ENCODE results near the gene CHID1.

The CHID1 gene

GRCh38 chr11:888310-889212 is 22.0 kb downstream of the CHID1 start:
- H3K9me3 ChIP-seq (ENCODE audit: control insufficient read depth, insufficient read depth, low read length), result no peaks in the 10 kb centered on the region
- no peak overlapping the region for H3K27ac ChIP-seq (ENCODE audit: low read length)
- no peaks in the 10 kb centered on the region for H3K4me1 ChIP-seq (ENCODE audit: control insufficient read depth, insufficient read depth, low read length)
- H3K27me3 ChIP-seq (ENCODE audit: control insufficient read depth, insufficient read depth, low read length), result no peaks in the 10 kb centered on the region
- no peak for DNase-seq (ENCODE audit: low read depth, low spot score)
- no CpG with 5 or more reads among the region's 45 CpGs for WGBS (ENCODE audit: insufficient coverage, insufficient read length)
- peaks cover 15% of the 10 kb centered on the region; the same call in 1 of the 2 replicates for H3K36me3 ChIP-seq (ENCODE audit: control insufficient read depth, insufficient read depth, low read length)
- H3K4me3 ChIP-seq (ENCODE audit: low read length), result no peak overlapping the region

- Histone ChIP-seq H3K27ac (ENCODE audit: low read length) (no peak overlapping the region), H3K36me3 (ENCODE audit: control insufficient read depth, insufficient read depth, low read length) (peaks cover 15% of the 10 kb centered on the region; the same call in 1 of the 2 replicates), H3K9me3 (ENCODE audit: control insufficient read depth, insufficient read depth, low read length) (no peaks in the 10 kb centered on the region), H3K4me3 (ENCODE audit: low read length) (no peak overlapping the region), H3K27me3 (ENCODE audit: control insufficient read depth, insufficient read depth, low read length) (no peaks in the 10 kb centered on the region), H3K4me1 (ENCODE audit: control insufficient read depth, insufficient read depth, low read length) (no peaks in the 10 kb centered on the region)
- DNase-seq (ENCODE audit: low read depth, low spot score), result no peak
- no CpG with 5 or more reads among the region's 14 CpGs for WGBS (ENCODE audit: insufficient coverage, insufficient read length)
These were observed 23.0 kb downstream of the CHID1 start for GRCh38 chr11:887589-887988.

- Histone ChIP-seq H3K27ac (ENCODE audit: low read length) (no peak overlapping the region), H3K4me3 (ENCODE audit: low read length) (no peak overlapping the region), H3K27me3 (ENCODE audit: control insufficient read depth, insufficient read depth, low read length) (no peaks in the 10 kb centered on the region), H3K36me3 (ENCODE audit: control insufficient read depth, insufficient read depth, low read length) (peaks cover 15% of the 10 kb centered on the region; the same call in 1 of the 2 replicates), H3K9me3 (ENCODE audit: control insufficient read depth, insufficient read depth, low read length) (no peaks in the 10 kb centered on the region), H3K4me1 (ENCODE audit: control insufficient read depth, insufficient read depth, low read length) (no peaks in the 10 kb centered on the region)
- no peak for DNase-seq (ENCODE audit: low read depth, low spot score)
- no CpG with 5 or more reads among the region's 17 CpGs for WGBS (ENCODE audit: insufficient coverage, insufficient read length)
These were observed 24.0 kb downstream of the CHID1 start for GRCh38 chr11:886568-886967.

- DNase-seq (ENCODE audit: low read depth, low spot score), result no peak
- Histone ChIP-seq H3K27ac (ENCODE audit: low read length) (no peak overlapping the region), H3K4me1 (ENCODE audit: control insufficient read depth, insufficient read depth, low read length) (no peaks in the 10 kb centered on the region), H3K4me3 (ENCODE audit: low read length) (no peak overlapping the region), H3K27me3 (ENCODE audit: control insufficient read depth, insufficient read depth, low read length) (no peaks in the 10 kb centered on the region), H3K36me3 (ENCODE audit: control insufficient read depth, insufficient read depth, low read length) (peaks cover 22% of the 10 kb centered on the region), H3K9me3 (ENCODE audit: control insufficient read depth, insufficient read depth, low read length) (no peaks in the 10 kb centered on the region)
- WGBS (ENCODE audit: insufficient coverage, insufficient read length), result no CpG with 5 or more reads among the region's 16 CpGs
These were observed 26.0 kb downstream of the CHID1 start for GRCh38 chr11:884578-885070.

- no peaks in the 10 kb centered on the region for H3K27me3 ChIP-seq (ENCODE audit: control insufficient read depth, insufficient read depth, low read length)
- DNase-seq (ENCODE audit: low read depth, low spot score), result no peak
- no CpG with 5 or more reads among the region's 10 CpGs for WGBS (ENCODE audit: insufficient coverage, insufficient read length)
- H3K4me1 ChIP-seq (ENCODE audit: control insufficient read depth, insufficient read depth, low read length), result no peaks in the 10 kb centered on the region
- H3K9me3 ChIP-seq (ENCODE audit: control insufficient read depth, insufficient read depth, low read length), result no peaks in the 10 kb centered on the region
- H3K36me3 ChIP-seq (ENCODE audit: control insufficient read depth, insufficient read depth, low read length), result peaks cover 17% of the 10 kb centered on the region
- no peak overlapping the region for H3K4me3 ChIP-seq (ENCODE audit: low read length)
- H3K27ac ChIP-seq (ENCODE audit: low read length), result no peak overlapping the region
These were observed 27.1 kb downstream of the CHID1 start for GRCh38 chr11:883527-883926.

GRCh38 chr11:882596-882995 is 28.0 kb downstream of the CHID1 start:
- no peaks in the 10 kb centered on the region for H3K4me1 ChIP-seq (ENCODE audit: control insufficient read depth, insufficient read depth, low read length)
- DNase-seq (ENCODE audit: low read depth, low spot score), result no peak
- no CpG with 5 or more reads among the region's 14 CpGs for WGBS (ENCODE audit: insufficient coverage, insufficient read length)
- H3K36me3 ChIP-seq (ENCODE audit: control insufficient read depth, insufficient read depth, low read length), result peaks cover 9% of the 10 kb centered on the region
- no peak overlapping the region for H3K4me3 ChIP-seq (ENCODE audit: low read length)
- H3K9me3 ChIP-seq (ENCODE audit: control insufficient read depth, insufficient read depth, low read length), result no peaks in the 10 kb centered on the region
- H3K27me3 ChIP-seq (ENCODE audit: control insufficient read depth, insufficient read depth, low read length), result no peaks in the 10 kb centered on the region
- no peak overlapping the region for H3K27ac ChIP-seq (ENCODE audit: low read length)

- Histone ChIP-seq H3K36me3 (ENCODE audit: control insufficient read depth, insufficient read depth, low read length) (peaks cover 15% of the 10 kb centered on the region), H3K9me3 (ENCODE audit: control insufficient read depth, insufficient read depth, low read length) (no peaks in the 10 kb centered on the region), H3K27ac (ENCODE audit: low read length) (no peak overlapping the region), H3K4me3 (ENCODE audit: low read length) (no peak overlapping the region), H3K4me1 (ENCODE audit: control insufficient read depth, insufficient read depth, low read length) (no peaks in the 10 kb centered on the region; the same call in 1 of the 2 replicates), H3K27me3 (ENCODE audit: control insufficient read depth, insufficient read depth, low read length) (no peaks in the 10 kb centered on the region)
- DNase-seq (ENCODE audit: low read depth, low spot score), result no peak
- WGBS (ENCODE audit: insufficient coverage, insufficient read length), result no CpG with 5 or more reads among the region's 14 CpGs
These were observed 30.2 kb downstream of the CHID1 start for GRCh38 chr11:880447-880846.

- H3K9me3 ChIP-seq (ENCODE audit: control insufficient read depth, insufficient read depth, low read length), result no peaks in the 10 kb centered on the region
- H3K4me1 ChIP-seq (ENCODE audit: control insufficient read depth, insufficient read depth, low read length), result no peaks in the 10 kb centered on the region; the same call in 1 of the 2 replicates
- no peaks in the 10 kb centered on the region for H3K27me3 ChIP-seq (ENCODE audit: control insufficient read depth, insufficient read depth, low read length)
- no peak overlapping the region for H3K27ac ChIP-seq (ENCODE audit: low read length)
- WGBS (ENCODE audit: insufficient coverage, insufficient read length), result no CpG with 5 or more reads among the region's 11 CpGs
- peaks cover 13% of the 10 kb centered on the region for H3K36me3 ChIP-seq (ENCODE audit: control insufficient read depth, insufficient read depth, low read length)
- H3K4me3 ChIP-seq (ENCODE audit: low read length), result no peak overlapping the region
- no peak for DNase-seq (ENCODE audit: low read depth, low spot score)
These were observed 33.0 kb downstream of the CHID1 start for GRCh38 chr11:877565-877964.

GRCh38 chr11:876545-876944 is 34.1 kb downstream of the CHID1 start:
- H3K4me1 ChIP-seq (ENCODE audit: control insufficient read depth, insufficient read depth, low read length), result no peaks in the 10 kb centered on the region; the same call in 1 of the 2 replicates
- peaks cover 14% of the 10 kb centered on the region for H3K36me3 ChIP-seq (ENCODE audit: control insufficient read depth, insufficient read depth, low read length)
- no peak for DNase-seq (ENCODE audit: low read depth, low spot score)
- no peaks in the 10 kb centered on the region for H3K27me3 ChIP-seq (ENCODE audit: control insufficient read depth, insufficient read depth, low read length)
- no peak overlapping the region for H3K27ac ChIP-seq (ENCODE audit: low read length)
- no CpG with 5 or more reads among the region's 12 CpGs for WGBS (ENCODE audit: insufficient coverage, insufficient read length)
- H3K9me3 ChIP-seq (ENCODE audit: control insufficient read depth, insufficient read depth, low read length), result no peaks in the 10 kb centered on the region
- H3K4me3 ChIP-seq (ENCODE audit: low read length), result no peak overlapping the region

GRCh38 chr11:875769-876301 is 34.8 kb downstream of the CHID1 start:
- no CpG with 5 or more reads among the region's 21 CpGs for WGBS (ENCODE audit: insufficient coverage, insufficient read length)
- H3K36me3 ChIP-seq (ENCODE audit: control insufficient read depth, insufficient read depth, low read length), result peaks cover 15% of the 10 kb centered on the region

More at GRCh38 chr11:875769-876301, 34.8 kb downstream of the CHID1 start:
- Histone ChIP-seq H3K4me1 (ENCODE audit: control insufficient read depth, insufficient read depth, low read length) (no peaks in the 10 kb centered on the region; the same call in 1 of the 2 replicates), H3K9me3 (ENCODE audit: control insufficient read depth, insufficient read depth, low read length) (no peaks in the 10 kb centered on the region), H3K4me3 (ENCODE audit: low read length) (no peak overlapping the region), H3K27ac (ENCODE audit: low read length) (no peak overlapping the region), H3K27me3 (ENCODE audit: control insufficient read depth, insufficient read depth, low read length) (no peaks in the 10 kb centered on the region)
- DNase-seq (ENCODE audit: low read depth, low spot score), result no peak

Data from iPS DF 6.9 (cell line).